Ascending aorta (tissue), 2 donors: ENCODE data around the gene NDUFB11. TPM values are rescaled to one million over a fixed set of nuclear protein-coding genes. Genes with fewer than 3 reads are reported as not detected.

Experiments used
- DNase-seq, 2 donors: peaks; one replicate each; pipeline ENCODE4 v3.0.0-alpha.2; 2019; ENCODE audit warnings: low spot score in 2 of 2
- H3K27ac ChIP-seq, 2 donors: fragments of 200-600 bp; sonication (generic); one replicate each; pipeline ENCODE4 v1.5.1; 2016 to 2017; ENCODE audit warnings: mild to moderate bottlenecking in 1 of 2
- H3K27me3 ChIP-seq: fragments of 200-600 bp; sonication (generic); one replicate; pipeline ENCODE4 v1.5.1; 2017
- H3K36me3 ChIP-seq, 2 donors: fragments of 200-600 bp; sonication (generic); one replicate each; pipeline ENCODE4 v1.5.1; 2016
- H3K4me1 ChIP-seq, 2 donors: fragments of 200-600 bp; sonication (generic); one replicate each; pipeline ENCODE4 v1.5.1; 2016 to 2017; ENCODE audit warnings: mild to moderate bottlenecking in 1 of 2
- H3K4me3 ChIP-seq, 2 donors: fragments of 200-600 bp; sonication (generic); one replicate each; pipeline ENCODE4 v1.5.1; 2016 to 2017; ENCODE audit warnings: mild to moderate bottlenecking in 1 of 2
- H3K9me3 ChIP-seq, 2 donors: fragments of 200-600 bp; sonication (generic); one replicate each; pipeline ENCODE4 v1.5.1; 2016
- CTCF ChIP-seq, 3 experiments: fragments of 200-600 bp in 2 of 3; fragments of 450-650 bp in 1 of 3; sonication (generic) in 2 of 3; IDR thresholded peaks; one replicate each; pipeline ENCODE4 v1.5.1; 2016 to 2019; ENCODE audit warnings: antibody characterized with exemption in 3 of 3, mild to moderate bottlenecking in 1 of 3, moderate library complexity in 1 of 3
- intact Hi-C: fragments of 100-400 bp; cut with DNase I; formaldehyde crosslinking; loops from one replicate; pipeline ENCODE4 v1.15.1; 2023
- total RNA-seq: library from RNA; depleted of rRNA; stranded (reverse); fragments of >200 nt; gene quantifications from one replicate; pipeline ENCODE4 v1.1.0, GENCODE V29; 2016

Gene NDUFB11
- total RNA-seq, result 122 TPM

DNA sequence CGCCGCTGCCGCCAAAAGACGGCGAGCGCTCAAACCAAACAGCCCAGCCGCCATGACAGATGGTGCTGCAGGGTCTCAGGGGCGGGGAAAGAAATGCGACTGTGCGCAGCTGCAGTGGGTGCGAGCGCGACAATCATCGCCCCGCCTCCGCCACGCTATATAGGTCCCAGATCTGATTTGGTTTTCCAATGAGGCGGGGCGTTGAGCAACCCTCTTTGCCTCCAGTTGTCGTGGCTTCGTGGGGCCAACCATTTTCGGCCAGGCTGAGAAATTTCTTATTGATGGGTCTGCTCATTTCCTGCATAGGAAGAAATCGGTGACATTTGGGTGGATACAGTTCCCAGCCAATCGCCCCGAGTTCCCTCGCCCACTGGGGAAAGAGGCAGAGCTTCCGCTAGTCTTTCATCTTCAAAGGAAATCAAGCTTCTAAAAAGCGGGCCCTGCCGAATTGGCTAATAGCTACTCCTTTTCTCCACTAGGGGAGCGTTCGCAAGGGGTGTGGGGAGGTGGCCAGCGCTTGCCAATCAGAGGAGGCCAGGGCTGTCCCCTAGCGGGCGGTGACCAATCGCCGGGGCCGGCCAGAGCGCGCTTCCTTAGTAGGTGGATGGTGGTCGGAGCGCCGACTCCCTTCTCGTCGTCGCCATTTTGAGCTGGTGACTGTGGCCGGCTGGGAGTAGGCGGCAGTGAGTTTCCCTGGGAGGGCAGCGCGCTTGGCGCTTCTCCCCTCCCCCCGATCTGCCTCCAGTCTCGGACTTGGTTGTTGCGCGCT lies at the start of gene NDUFB11, which contains the start of gene RBM10:
NDUFB11 (minus strand) TSS at position 77 of the 769 bp plus-strand sequence; CDS start at position 54, 23 bp downstream.
RBM10 (plus strand) TSS at position 596 of the 769 bp plus-strand sequence. CDS start 2,261 bp downstream, outside the sequence.
- Histone ChIP-seq H3K9me3 (no peaks in the 10 kb centered on the region), H3K36me3 (no peaks in the 10 kb centered on the region), H3K4me1 (no peaks in the 10 kb centered on the region), H3K27me3 (no peaks in the 10 kb centered on the region), H3K27ac (peak within 1 kb of the TSS; percentile 86 to 95), H3K4me3 (peak within 1 kb of the TSS; percentile 64 to 66)
- intact Hi-C loops, result loop anchor here (1.0 to 10.0 kb wide), 3 partner anchors 16 to 220 kb away; no protein-coding TSS in a partner anchor
- TF ChIP-seq CTCF (IDR thresholded peaks at IDR 0.05), result peak; percentile 57 to 83 (median 66)
- DNase-seq, result peak; percentile 80 to 97

DNA sequence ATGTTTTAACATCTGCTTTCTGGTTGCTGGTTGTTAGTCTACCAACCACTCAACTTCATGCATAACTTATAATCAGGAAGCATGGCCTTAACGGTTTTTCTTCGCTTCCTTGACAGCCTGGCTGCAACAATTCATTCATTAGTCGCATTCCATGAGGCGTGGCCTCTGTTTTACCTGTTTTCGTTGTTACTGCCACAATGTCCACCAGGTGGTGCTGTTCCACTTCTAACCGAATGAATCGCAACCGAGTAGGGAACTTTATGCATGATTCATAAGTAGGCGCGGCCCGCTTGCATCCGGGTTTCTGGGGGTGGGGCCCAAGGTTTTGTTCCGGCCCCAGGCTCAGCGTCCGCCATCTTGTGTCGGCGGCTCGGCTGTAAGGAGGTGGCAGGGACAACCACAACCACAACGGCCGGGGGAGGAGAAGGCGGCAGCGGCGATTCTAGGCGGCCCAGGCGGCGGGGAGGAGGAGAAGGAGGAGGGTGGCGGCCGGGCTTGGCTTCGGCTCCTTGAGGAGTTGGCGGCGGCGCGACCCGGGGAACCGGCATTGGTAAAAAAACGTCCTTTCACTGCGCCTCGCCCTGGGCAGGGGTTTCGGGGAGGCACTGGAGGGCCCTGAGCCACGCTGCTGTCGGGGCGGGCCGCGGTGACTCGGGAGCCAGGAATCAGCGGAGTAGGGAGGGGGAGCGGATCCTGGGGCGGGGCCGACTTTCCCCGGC lies 49.1 kb upstream of the NDUFB11 start, which contains the start of gene UBA1:
UBA1 (plus strand) TSS at position 355 of the 719 bp plus-strand sequence. CDS start 4,974 bp downstream, outside the sequence.
- peak within 1 kb of the TSS; percentile 95 to 99 for H3K27ac ChIP-seq
- H3K4me3 ChIP-seq, result peak within 1 kb of the TSS; percentile 72 to 99
- peaks cover 0 to 8% of the 10 kb centered on the region in 2 donors for H3K36me3 ChIP-seq
- peak; percentile 92 to 99 for DNase-seq
- peak; percentile 86 to 93 (median 90) for TF ChIP-seq CTCF (IDR thresholded peaks at IDR 0.05)
- intact Hi-C loops, result loop anchor here (1.0 to 10.0 kb wide), 7 partner anchors 24 to 461 kb away; partner anchors contain the start of genes ELK1, USP11, UXT and ZNF41
- peaks cover 12 to 24% of the 10 kb centered on the region in 2 donors for H3K4me1 ChIP-seq
- H3K27me3 ChIP-seq, result no peaks in the 10 kb centered on the region
- H3K9me3 ChIP-seq, result no peaks in the 10 kb centered on the region

DNA sequence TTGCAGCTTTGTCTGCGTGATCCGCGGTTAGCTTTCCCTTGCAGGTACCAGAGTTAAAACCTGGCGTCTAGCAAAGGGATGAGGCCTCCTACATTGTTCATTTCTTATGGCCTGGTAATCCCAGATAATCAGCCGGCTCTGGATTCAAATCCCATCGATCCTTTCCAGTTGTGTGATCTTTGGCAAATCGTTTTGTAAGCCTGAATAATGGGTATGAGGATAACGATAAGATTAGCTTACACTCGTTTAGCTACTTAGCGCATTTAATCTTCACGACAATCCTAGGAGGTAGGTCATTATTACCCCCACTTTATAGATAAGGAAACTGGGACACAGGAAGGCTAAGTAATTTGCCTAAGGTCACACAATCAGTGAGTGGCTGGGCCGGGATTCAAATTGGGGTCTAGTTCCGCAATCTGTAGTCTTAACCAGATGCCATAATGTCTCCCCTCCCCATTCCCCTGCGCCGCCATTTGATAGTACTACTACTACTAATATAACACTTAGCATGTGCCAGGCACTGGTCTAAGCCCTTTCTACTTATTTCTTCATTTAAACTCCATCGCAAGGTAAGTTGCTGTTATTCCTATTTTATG lies 47.4 kb upstream of the NDUFB11 start:
- H3K27ac ChIP-seq, result no peak overlapping the region

DNA sequence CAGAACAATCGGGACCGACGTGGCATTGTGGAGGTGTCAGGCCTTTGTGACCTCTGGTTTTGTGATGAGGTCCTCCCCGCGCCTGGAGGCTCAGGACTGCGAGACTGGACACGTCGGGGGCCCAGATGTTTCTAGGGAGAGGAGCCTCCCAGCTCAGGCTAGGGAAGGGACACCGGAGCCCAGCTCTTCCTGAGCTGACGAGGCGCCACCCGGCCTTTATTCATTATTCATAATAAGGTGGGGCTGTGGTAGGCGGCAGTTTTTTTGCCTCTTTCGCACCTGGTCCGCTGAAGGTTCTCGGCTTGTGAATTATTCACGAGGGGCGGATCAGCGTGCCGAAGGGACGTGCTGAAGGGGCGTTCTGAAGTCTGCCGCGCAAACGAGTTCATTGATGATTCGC lies 46.8 kb upstream of the NDUFB11 start:
- intact Hi-C loops, result loop anchor here (2.0 to 10.0 kb wide), 5 partner anchors 41 to 463 kb away; partner anchors contain the start of genes ELK1, NDUFB11, RBM10 and USP11
- H3K27ac ChIP-seq, result no peak overlapping the region

More for the DNA sequence above, 47.4 kb upstream of the NDUFB11 start:
- Histone ChIP-seq H3K4me1 (peaks cover 9 to 20% of the 10 kb centered on the region in 2 donors), H3K27me3 (no peaks in the 10 kb centered on the region), H3K4me3 (peak overlapping the region; percentile 53 to 61), H3K9me3 (no peaks in the 10 kb centered on the region), H3K36me3 (no peaks in the 10 kb centered on the region)
- intact Hi-C loops, result loop anchor here (2.0 to 10.0 kb wide), 5 partner anchors 40 to 463 kb away; partner anchors contain the start of genes ELK1, NDUFB11, RBM10 and USP11
- no peak for DNase-seq
- no peak for TF ChIP-seq CTCF (IDR thresholded peaks at IDR 0.05)

More for the DNA sequence above, 46.8 kb upstream of the NDUFB11 start:
- DNase-seq, result no peak
- H3K9me3 ChIP-seq, result no peaks in the 10 kb centered on the region
- H3K36me3 ChIP-seq, result no peaks in the 10 kb centered on the region
- peaks cover 9 to 19% of the 10 kb centered on the region in 2 donors for H3K4me1 ChIP-seq
- H3K4me3 ChIP-seq, result peak overlapping the region; percentile 53 to 61
- H3K27me3 ChIP-seq, result no peaks in the 10 kb centered on the region
- no peak for TF ChIP-seq CTCF (IDR thresholded peaks at IDR 0.05)
